ENCODE data around the gene SLC25A26.

DNA sequence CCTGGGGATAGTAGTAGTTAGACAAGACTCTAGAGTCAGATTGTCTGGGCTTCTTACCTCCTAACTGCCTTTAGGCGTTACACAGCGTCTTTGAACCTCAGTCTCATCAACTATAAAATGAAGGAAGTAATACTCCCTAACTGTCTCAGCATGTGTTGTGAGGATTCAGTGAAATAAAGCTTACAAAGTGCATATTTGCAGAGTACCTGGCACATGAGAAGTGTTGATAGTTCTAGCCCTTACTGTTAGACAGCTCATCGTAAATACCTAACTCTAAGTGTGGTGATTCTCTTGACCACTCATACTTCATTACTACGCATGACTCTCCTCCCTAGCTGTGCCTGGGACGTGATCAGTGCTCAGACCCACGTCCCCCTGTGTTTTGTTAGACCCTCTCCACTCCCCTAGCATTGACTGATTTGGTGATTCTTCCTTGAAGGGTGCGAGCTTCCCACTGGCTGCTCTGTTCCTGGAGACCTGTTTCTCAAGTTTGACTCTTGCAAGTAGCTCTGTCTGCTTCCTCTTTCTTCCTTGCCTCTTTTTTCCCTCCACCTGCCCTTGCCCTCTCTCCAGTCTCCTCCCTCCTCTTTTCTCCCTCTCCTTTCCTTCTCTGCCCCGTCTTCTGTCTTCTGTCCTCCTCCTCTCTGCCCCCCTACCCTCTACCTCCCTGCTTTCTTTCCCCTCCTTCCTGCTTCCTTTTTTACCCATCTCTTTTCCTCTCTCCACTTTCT lies 124.2 kb downstream of the SLC25A26 start:
- TF ChIP-seq, protein P1, sequence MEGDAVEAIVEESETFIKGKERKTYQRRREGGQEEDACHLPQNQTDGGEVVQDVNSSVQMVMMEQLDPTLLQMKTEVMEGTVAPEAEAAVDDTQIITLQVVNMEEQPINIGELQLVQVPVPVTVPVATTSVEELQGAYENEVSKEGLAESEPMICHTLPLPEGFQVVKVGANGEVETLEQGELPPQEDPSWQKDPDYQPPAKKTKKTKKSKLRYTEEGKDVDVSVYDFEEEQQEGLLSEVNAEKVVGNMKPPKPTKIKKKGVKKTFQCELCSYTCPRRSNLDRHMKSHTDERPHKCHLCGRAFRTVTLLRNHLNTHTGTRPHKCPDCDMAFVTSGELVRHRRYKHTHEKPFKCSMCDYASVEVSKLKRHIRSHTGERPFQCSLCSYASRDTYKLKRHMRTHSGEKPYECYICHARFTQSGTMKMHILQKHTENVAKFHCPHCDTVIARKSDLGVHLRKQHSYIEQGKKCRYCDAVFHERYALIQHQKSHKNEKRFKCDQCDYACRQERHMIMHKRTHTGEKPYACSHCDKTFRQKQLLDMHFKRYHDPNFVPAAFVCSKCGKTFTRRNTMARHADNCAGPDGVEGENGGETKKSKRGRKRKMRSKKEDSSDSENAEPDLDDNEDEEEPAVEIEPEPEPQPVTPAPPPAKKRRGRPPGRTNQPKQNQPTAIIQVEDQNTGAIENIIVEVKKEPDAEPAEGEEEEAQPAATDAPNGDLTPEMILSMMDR (IDR thresholded peaks at IDR 0.05) = no peak
- TF ChIP-seq POLR2A (IDR thresholded peaks at IDR 0.05) (no peak), EP300 (IDR thresholded peaks at IDR 0.05) (no peak)

Data from gastroesophageal sphincter (tissue), 3 donors.